ENCODE results near the gene ITGB1BP1. TPM values are rescaled to one million over a fixed set of nuclear protein-coding genes. Genes with fewer than 3 reads are reported as not detected.

Gene ITGB1BP1
- total and polyA plus RNA-seq, 9 of the 15 experiments (the other 6 are each of a cell fraction or from before 2014, with no cell fraction given) = 37.8 to 95.3 (median 50.4) TPM

DNA sequence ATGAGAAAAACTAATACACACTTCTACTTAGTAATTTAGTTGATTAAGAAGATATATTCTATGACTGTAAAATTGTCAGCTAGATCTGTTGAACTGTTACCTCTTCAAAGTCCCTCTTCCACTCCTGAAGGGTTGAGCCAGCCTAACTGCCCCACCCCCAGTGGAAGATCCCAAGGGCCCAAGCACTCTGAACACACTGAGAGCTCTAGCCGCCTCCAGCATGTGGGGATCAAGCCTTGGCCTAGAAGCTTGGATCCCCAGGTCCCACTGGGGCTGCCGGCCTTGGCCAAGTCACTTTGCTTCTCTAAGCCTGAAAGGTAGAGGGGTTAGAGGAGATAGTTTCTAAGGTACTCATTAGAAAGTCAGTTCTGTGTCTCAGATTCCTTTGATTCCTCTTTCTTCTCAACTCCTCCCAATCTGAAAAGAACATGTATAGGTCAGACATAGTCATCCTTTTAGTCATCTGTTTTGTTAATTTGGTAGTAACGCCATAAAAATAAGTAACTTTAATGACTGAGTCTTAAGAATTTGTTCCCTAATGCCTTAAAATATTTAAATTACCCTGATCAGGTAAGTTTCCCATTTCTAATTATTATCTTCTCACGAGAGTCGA, 5.7 kb upstream of the ITGB1BP1 start (continued):
- TF ChIP-seq, protein P1, sequence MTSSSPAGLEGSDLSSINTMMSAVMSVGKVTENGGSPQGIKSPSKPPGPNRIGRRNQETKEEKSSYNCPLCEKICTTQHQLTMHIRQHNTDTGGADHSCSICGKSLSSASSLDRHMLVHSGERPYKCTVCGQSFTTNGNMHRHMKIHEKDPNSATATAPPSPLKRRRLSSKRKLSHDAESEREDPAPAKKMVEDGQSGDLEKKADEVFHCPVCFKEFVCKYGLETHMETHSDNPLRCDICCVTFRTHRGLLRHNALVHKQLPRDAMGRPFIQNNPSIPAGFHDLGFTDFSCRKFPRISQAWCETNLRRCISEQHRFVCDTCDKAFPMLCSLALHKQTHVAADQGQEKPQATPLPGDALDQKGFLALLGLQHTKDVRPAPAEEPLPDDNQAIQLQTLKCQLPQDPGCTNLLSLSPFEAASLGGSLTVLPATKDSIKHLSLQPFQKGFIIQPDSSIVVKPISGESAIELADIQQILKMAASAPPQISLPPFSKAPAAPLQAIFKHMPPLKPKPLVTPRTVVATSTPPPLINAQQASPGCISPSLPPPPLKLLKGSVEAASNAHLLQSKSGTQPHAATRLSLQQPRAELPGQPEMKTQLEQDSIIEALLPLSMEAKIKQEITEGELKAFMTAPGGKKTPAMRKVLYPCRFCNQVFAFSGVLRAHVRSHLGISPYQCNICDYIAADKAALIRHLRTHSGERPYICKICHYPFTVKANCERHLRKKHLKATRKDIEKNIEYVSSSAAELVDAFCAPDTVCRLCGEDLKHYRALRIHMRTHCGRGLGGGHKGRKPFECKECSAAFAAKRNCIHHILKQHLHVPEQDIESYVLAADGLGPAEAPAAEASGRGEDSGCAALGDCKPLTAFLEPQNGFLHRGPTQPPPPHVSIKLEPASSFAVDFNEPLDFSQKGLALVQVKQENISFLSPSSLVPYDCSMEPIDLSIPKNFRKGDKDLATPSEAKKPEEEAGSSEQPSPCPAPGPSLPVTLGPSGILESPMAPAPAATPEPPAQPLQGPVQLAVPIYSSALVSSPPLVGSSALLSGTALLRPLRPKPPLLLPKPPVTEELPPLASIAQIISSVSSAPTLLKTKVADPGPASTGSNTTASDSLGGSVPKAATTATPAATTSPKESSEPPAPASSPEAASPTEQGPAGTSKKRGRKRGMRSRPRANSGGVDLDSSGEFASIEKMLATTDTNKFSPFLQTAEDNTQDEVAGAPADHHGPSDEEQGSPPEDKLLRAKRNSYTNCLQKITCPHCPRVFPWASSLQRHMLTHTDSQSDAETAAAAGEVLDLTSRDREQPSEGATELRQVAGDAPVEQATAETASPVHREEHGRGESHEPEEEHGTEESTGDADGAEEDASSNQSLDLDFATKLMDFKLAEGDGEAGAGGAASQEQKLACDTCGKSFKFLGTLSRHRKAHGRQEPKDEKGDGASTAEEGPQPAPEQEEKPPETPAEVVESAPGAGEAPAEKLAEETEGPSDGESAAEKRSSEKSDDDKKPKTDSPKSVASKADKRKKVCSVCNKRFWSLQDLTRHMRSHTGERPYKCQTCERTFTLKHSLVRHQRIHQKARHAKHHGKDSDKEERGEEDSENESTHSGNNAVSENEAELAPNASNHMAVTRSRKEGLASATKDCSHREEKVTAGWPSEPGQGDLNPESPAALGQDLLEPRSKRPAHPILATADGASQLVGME (CRISPR knock-in tag; IDR thresholded peaks at IDR 0.05) = no peak
- no peak for TF ChIP-seq PTTG1 (tag; IDR thresholded peaks at IDR 0.05; ENCODE audit: low read depth)
- no peak for TF ChIP-seq FOXK2 (conservative IDR thresholded peaks at IDR 0.05 in 1 of 2, IDR thresholded peaks at IDR 0.05 in 1 of 2; ENCODE audit: low read depth in 2 of 2)
- no peak for TF ChIP-seq CCAR2 (IDR thresholded peaks at IDR 0.05; ENCODE audit: low read depth, low read length)
- TF ChIP-seq ZBTB17 (CRISPR knock-in tag; IDR thresholded peaks at IDR 0.05) = no peak
- TF ChIP-seq NCOA6 (IDR thresholded peaks at IDR 0.05) = no peak
- no peak for TF ChIP-seq BCOR (IDR thresholded peaks at IDR 0.05)
- TF ChIP-seq, protein P2, sequence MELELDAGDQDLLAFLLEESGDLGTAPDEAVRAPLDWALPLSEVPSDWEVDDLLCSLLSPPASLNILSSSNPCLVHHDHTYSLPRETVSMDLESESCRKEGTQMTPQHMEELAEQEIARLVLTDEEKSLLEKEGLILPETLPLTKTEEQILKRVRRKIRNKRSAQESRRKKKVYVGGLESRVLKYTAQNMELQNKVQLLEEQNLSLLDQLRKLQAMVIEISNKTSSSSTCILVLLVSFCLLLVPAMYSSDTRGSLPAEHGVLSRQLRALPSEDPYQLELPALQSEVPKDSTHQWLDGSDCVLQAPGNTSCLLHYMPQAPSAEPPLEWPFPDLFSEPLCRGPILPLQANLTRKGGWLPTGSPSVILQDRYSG (tag; conservative IDR thresholded peaks at IDR 0.05; ENCODE audit: low read depth) = no peak
- TF ChIP-seq, protein P3, sequence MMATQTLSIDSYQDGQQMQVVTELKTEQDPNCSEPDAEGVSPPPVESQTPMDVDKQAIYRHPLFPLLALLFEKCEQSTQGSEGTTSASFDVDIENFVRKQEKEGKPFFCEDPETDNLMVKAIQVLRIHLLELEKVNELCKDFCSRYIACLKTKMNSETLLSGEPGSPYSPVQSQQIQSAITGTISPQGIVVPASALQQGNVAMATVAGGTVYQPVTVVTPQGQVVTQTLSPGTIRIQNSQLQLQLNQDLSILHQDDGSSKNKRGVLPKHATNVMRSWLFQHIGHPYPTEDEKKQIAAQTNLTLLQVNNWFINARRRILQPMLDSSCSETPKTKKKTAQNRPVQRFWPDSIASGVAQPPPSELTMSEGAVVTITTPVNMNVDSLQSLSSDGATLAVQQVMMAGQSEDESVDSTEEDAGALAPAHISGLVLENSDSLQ (IDR thresholded peaks at IDR 0.05) = no peak
